Measurements from ENCODE around the gene MRTFA. TPM values are rescaled to one million over a fixed set of nuclear protein-coding genes. Genes with fewer than 3 reads are reported as not detected.

Gene MRTFA
- total and polyA plus RNA-seq, 2 of the 13 experiments (the other 11 are each of a cell fraction or from before 2014, with no cell fraction given), result 2.4 to 8.2 TPM

GRCh38 chr22:40417041-40417440, 219.5 kb downstream of the MRTFA start (continued):
- TF ChIP-seq ETV6 (CRISPR knock-in tag; conservative IDR thresholded peaks at IDR 0.05) (no peak), TGIF2 (CRISPR knock-in tag; IDR thresholded peaks at IDR 0.05) (no peak), ZNF441 (CRISPR knock-in tag; IDR thresholded peaks at IDR 0.05; ENCODE audit: borderline replicate concordance) (no peak)

GRCh38 chr22:40416636-40417035, 219.9 kb downstream of the MRTFA start:
- H3K27ac ChIP-seq (ENCODE audit: extremely low read length, insufficient read depth, low read length), result no peak overlapping the region
- no peak overlapping the region for H3K4me2 ChIP-seq (ENCODE audit: low read depth, low read length)
- ChIA-PET CTCF (ENCODE audit: low intra/inter-chr PET ratio, low total read pairs) (no interaction called here), POLR2A (no interaction called here)
- BruUV-seq (replicated peaks), result no TSS peak
- ATAC-seq, result no peak
- no peaks in the 10 kb centered on the region for H3K79me2 ChIP-seq (ENCODE audit: insufficient read depth, low read length)
- H3K4me1 ChIP-seq (ENCODE audit: insufficient read depth, low read length), result no peaks in the 10 kb centered on the region
- no peak overlapping the region for H3K4me3 ChIP-seq (replicated peaks in 1 of 3; ENCODE audit: insufficient read depth in 1 of 3, low read depth in 2 of 3, low read length in 3 of 3)
- no peak overlapping the region for H3K9ac ChIP-seq (ENCODE audit: insufficient read depth, low read depth, low read length)
- no peaks in the 10 kb centered on the region for H3K9me3 ChIP-seq (ENCODE audit: low read length)
- no peak for DNase-seq (ENCODE audit: low spot score)
- H4K20me1 ChIP-seq (ENCODE audit: insufficient read depth, low read length), result no peaks in the 10 kb centered on the region
- no peaks in the 10 kb centered on the region for H3K27me3 ChIP-seq (ENCODE audit: control insufficient read depth in 1 of 2, insufficient read depth in 2 of 2, low read length in 2 of 2)
- 95% methylated on average over 11 of the region's 11 CpGs for WGBS (ENCODE audit: low lambda C conversion rate)
- TF ChIP-seq ZNF550 (CRISPR knock-in tag; IDR thresholded peaks at IDR 0.05; ENCODE audit: borderline replicate concordance), result no peak
- no peak for TF ChIP-seq AGO1 (IDR thresholded peaks at IDR 0.05; ENCODE audit: low read depth, low read length, poor library complexity, severe bottlenecking)
- TF ChIP-seq, protein P1, sequence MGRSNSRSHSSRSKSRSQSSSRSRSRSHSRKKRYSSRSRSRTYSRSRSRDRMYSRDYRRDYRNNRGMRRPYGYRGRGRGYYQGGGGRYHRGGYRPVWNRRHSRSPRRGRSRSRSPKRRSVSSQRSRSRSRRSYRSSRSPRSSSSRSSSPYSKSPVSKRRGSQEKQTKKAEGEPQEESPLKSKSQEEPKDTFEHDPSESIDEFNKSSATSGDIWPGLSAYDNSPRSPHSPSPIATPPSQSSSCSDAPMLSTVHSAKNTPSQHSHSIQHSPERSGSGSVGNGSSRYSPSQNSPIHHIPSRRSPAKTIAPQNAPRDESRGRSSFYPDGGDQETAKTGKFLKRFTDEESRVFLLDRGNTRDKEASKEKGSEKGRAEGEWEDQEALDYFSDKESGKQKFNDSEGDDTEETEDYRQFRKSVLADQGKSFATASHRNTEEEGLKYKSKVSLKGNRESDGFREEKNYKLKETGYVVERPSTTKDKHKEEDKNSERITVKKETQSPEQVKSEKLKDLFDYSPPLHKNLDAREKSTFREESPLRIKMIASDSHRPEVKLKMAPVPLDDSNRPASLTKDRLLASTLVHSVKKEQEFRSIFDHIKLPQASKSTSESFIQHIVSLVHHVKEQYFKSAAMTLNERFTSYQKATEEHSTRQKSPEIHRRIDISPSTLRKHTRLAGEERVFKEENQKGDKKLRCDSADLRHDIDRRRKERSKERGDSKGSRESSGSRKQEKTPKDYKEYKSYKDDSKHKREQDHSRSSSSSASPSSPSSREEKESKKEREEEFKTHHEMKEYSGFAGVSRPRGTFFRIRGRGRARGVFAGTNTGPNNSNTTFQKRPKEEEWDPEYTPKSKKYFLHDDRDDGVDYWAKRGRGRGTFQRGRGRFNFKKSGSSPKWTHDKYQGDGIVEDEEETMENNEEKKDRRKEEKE (IDR thresholded peaks at IDR 0.05), result no peak
- TF ChIP-seq, protein P2, sequence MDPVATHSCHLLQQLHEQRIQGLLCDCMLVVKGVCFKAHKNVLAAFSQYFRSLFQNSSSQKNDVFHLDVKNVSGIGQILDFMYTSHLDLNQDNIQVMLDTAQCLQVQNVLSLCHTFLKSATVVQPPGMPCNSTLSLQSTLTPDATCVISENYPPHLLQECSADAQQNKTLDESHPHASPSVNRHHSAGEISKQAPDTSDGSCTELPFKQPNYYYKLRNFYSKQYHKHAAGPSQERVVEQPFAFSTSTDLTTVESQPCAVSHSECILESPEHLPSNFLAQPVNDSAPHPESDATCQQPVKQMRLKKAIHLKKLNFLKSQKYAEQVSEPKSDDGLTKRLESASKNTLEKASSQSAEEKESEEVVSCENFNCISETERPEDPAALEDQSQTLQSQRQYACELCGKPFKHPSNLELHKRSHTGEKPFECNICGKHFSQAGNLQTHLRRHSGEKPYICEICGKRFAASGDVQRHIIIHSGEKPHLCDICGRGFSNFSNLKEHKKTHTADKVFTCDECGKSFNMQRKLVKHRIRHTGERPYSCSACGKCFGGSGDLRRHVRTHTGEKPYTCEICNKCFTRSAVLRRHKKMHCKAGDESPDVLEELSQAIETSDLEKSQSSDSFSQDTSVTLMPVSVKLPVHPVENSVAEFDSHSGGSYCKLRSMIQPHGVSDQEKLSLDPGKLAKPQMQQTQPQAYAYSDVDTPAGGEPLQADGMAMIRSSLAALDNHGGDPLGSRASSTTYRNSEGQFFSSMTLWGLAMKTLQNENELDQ (CRISPR knock-in tag; IDR thresholded peaks at IDR 0.05; ENCODE audit: borderline replicate concordance), result no peak
- no peak for TF ChIP-seq SNAPC4 (CRISPR knock-in tag; IDR thresholded peaks at IDR 0.05)
- intact Hi-C loops (cut with micrococcal nuclease; ENCODE audit: unreplicated experiment), result no loop called here
- no peak for FAIRE-seq
- in situ Hi-C loops (cut with HindIII; ENCODE audit: extremely low pct_ligation_motif_present, low pct_unique_long_range_greater_than_20kb), result no loop called here
- H2AFZ ChIP-seq (ENCODE audit: low read length), result no peak overlapping the region
- peaks cover 25 to 46% of the 10 kb centered on the region in 2 experiments; a peak in 4 of 5 replicates for H3K36me3 ChIP-seq (replicated peaks in 1 of 2; ENCODE audit: control insufficient read depth in 1 of 2, insufficient read depth in 2 of 2, low read length in 2 of 2)

Measured in HepG2 (cell line).